ENCODE measurements around the gene PIK3C2G. TPM values are rescaled to one million over a fixed set of nuclear protein-coding genes. Genes with fewer than 3 reads are reported as not detected.

Gene PIK3C2G
- polyA plus RNA-seq, 1 donor (not counting 4 experiments of a cell fraction or from before 2014, with no cell fraction given) = 3.7 TPM

DNA sequence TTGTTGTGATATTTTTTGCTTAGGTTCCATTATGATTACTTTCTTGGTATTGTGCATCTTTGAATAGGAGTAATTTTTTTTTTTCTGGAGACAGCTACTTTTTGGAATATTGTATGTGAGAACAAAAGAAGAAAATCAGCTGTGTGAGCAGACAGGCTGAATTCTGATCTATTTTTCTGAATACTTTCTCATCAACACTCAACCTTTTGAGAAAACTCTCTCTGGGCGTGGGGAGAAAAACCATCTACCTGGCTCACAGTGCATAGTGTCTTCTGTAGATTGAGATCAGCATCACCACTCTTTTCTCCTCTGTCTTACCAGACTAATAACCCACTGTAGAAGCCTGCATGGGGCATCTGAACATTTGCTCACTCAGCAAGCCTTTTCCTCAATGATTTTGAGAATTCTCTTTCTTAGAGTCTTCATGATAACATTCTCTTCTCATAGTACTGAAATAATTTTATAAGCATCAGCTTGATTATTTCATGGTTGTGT, 3.3 kb downstream of the PIK3C2G start:
- H3K4me2 ChIP-seq (ENCODE audit: control insufficient read depth, extremely low read depth, insufficient read depth, low read depth, low read length) = peak overlapping the region; percentile 100
- no peak for DNase-seq (ENCODE audit: low read depth, low spot score)
- H2AFZ ChIP-seq (ENCODE audit: control insufficient read depth, low read length) = peak overlapping the region; percentile 11
- peak overlapping the region; percentile 91 for H3K27ac ChIP-seq (ENCODE audit: control insufficient read depth, insufficient read depth, low read length)
- dilution Hi-C loops (cut with MboI; ENCODE audit: extremely low pct_ligation_motif_present, low sequenced_read_pairs) = no loop called here
- H3K27me3 ChIP-seq (ENCODE audit: control insufficient read depth, extremely low read depth, insufficient read depth, low read length) = no peaks in the 10 kb centered on the region
- peak overlapping the region; percentile 27 to 65 (median 63) for H3K4me3 ChIP-seq (ENCODE audit: control insufficient read depth in 2 of 3, extremely low read depth in 1 of 3, insufficient read depth in 2 of 3, low read depth in 1 of 3, low read length in 3 of 3)
- TF ChIP-seq, protein P1, sequence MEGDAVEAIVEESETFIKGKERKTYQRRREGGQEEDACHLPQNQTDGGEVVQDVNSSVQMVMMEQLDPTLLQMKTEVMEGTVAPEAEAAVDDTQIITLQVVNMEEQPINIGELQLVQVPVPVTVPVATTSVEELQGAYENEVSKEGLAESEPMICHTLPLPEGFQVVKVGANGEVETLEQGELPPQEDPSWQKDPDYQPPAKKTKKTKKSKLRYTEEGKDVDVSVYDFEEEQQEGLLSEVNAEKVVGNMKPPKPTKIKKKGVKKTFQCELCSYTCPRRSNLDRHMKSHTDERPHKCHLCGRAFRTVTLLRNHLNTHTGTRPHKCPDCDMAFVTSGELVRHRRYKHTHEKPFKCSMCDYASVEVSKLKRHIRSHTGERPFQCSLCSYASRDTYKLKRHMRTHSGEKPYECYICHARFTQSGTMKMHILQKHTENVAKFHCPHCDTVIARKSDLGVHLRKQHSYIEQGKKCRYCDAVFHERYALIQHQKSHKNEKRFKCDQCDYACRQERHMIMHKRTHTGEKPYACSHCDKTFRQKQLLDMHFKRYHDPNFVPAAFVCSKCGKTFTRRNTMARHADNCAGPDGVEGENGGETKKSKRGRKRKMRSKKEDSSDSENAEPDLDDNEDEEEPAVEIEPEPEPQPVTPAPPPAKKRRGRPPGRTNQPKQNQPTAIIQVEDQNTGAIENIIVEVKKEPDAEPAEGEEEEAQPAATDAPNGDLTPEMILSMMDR (optimal IDR thresholded peaks at IDR 0.05 in 1 of 3, IDR thresholded peaks at IDR 0.05 in 1 of 3, conservative IDR thresholded peaks at IDR 0.05 in 1 of 3; ENCODE audit: extremely low read depth in 1 of 3, insufficient read depth in 2 of 3, low read length in 3 of 3) = no peak
- TF ChIP-seq EZH2 (IDR thresholded peaks at IDR 0.05; ENCODE audit: low read length) = no peak
- FAIRE-seq = no peak
- H3K79me2 ChIP-seq (ENCODE audit: control insufficient read depth, insufficient read depth, low read length) = peaks cover 38% of the 10 kb centered on the region
- no peaks in the 10 kb centered on the region for H3K9me3 ChIP-seq (ENCODE audit: control insufficient read depth, low read depth, low read length)
- peaks cover 16% of the 10 kb centered on the region for H3K4me1 ChIP-seq (ENCODE audit: control insufficient read depth, extremely low read depth, insufficient read depth, low read length)
- H4K20me1 ChIP-seq (ENCODE audit: control insufficient read depth, extremely low read depth, insufficient read depth, low read length) = no peaks in the 10 kb centered on the region
- H3K36me3 ChIP-seq (ENCODE audit: control insufficient read depth in 2 of 2, extremely low read depth in 1 of 2, insufficient read depth in 2 of 2, low read length in 2 of 2) = no peaks in the 10 kb centered on the region
- peak overlapping the region; percentile 71 for H3K9ac ChIP-seq (ENCODE audit: control insufficient read depth, extremely low read depth, insufficient read depth, low read length)
- no peaks in the 10 kb centered on the region for H3K9me1 ChIP-seq (ENCODE audit: control insufficient read depth, extremely low read depth, insufficient read depth, low read length)

GRCh38 chr12:18267427-18268099, 6.2 kb downstream of the PIK3C2G start:
- peaks cover 26% of the 10 kb centered on the region for H3K4me1 ChIP-seq (ENCODE audit: control insufficient read depth, extremely low read depth, insufficient read depth, low read length)
- H3K9ac ChIP-seq (ENCODE audit: control insufficient read depth, extremely low read depth, insufficient read depth, low read length) = peak overlapping the region; percentile 76
- DNase-seq (ENCODE audit: low read depth, low spot score) = no peak
- H3K4me3 ChIP-seq (ENCODE audit: control insufficient read depth in 2 of 3, extremely low read depth in 1 of 3, insufficient read depth in 2 of 3, low read depth in 1 of 3, low read length in 3 of 3) = peak overlapping the region in 2 of 3 experiments; percentile 63 to 86
- H3K79me2 ChIP-seq (ENCODE audit: control insufficient read depth, insufficient read depth, low read length) = peaks cover 46% of the 10 kb centered on the region
- H4K20me1 ChIP-seq (ENCODE audit: control insufficient read depth, extremely low read depth, insufficient read depth, low read length) = no peaks in the 10 kb centered on the region
- peak overlapping the region; percentile 85 for H2AFZ ChIP-seq (ENCODE audit: control insufficient read depth, low read length)
- no peaks in the 10 kb centered on the region for H3K9me1 ChIP-seq (ENCODE audit: control insufficient read depth, extremely low read depth, insufficient read depth, low read length)
- peak overlapping the region; percentile 91 for H3K27ac ChIP-seq (ENCODE audit: control insufficient read depth, insufficient read depth, low read length)
- dilution Hi-C loops (cut with MboI; ENCODE audit: extremely low pct_ligation_motif_present, low sequenced_read_pairs) = no loop called here
- FAIRE-seq = peak; percentile 77
- H3K27me3 ChIP-seq (ENCODE audit: control insufficient read depth, extremely low read depth, insufficient read depth, low read length) = no peaks in the 10 kb centered on the region
- H3K9me3 ChIP-seq (ENCODE audit: control insufficient read depth, low read depth, low read length) = no peaks in the 10 kb centered on the region
- TF ChIP-seq, protein P1 (optimal IDR thresholded peaks at IDR 0.05 in 1 of 3, IDR thresholded peaks at IDR 0.05 in 1 of 3, conservative IDR thresholded peaks at IDR 0.05 in 1 of 3; ENCODE audit: extremely low read depth in 1 of 3, insufficient read depth in 2 of 3, low read length in 3 of 3) = no peak
- no peak for TF ChIP-seq EZH2 (IDR thresholded peaks at IDR 0.05; ENCODE audit: low read length)
- H3K36me3 ChIP-seq (ENCODE audit: control insufficient read depth in 2 of 2, extremely low read depth in 1 of 2, insufficient read depth in 2 of 2, low read length in 2 of 2) = no peaks in the 10 kb centered on the region
- H3K4me2 ChIP-seq (ENCODE audit: control insufficient read depth, extremely low read depth, insufficient read depth, low read depth, low read length) = peak overlapping the region; percentile 100

Data from keratinocyte (primary cell).